GM21367 (cell line): ENCODE results near the gene FOXA3.

Experiments used
- ATAC-seq: cut with Tn5 transposase; IDR thresholded peaks from one replicate; pipeline ENCODE4 v1.9.1; 2021; ENCODE audit not compliant: unreplicated experiment

FOXA3 gene

DNA sequence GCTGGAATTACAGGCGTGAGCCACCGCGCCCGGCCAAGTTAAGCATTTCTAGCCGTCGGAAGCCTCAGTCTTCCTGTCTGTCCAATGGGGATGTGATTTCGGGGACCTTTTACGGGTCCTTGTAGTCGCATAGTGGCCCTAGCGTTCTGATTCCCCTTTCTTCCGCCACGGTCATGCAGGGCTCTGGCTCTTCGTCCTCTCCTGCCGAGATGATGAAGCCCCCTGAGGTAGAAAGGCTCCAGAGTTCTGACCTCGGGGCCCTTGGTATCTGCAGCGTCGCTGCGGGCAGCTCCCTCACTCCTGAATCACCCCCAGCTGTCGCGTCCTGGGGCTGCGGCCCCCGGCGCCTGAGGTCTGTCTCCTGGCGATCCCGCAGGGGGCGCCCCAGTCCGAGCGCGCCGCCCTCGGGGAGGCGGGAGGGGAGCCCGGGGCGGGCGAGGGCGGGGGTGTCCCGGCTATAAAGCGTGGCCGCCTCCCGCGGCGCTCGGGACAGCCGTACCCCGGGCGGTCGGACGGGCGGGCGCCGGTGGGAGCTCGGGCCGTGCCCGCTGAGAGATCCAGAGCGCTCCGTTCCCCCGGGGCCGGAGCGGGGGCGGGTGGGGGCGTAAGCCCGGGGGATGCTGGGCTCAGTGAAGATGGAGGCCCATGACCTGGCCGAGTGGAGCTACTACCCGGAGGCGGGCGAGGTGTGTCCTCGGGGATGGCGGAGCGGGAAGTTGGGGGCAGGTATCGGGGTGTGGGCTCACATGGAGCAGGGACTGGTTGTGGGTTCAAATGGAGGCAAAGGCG lies at the start of gene FOXA3:
Gene FOXA3 (plus strand): TSS at position 487 of the 789 bp plus-strand sequence. CDS start 131 bp downstream, at position 618.
- no peak for ATAC-seq

DNA sequence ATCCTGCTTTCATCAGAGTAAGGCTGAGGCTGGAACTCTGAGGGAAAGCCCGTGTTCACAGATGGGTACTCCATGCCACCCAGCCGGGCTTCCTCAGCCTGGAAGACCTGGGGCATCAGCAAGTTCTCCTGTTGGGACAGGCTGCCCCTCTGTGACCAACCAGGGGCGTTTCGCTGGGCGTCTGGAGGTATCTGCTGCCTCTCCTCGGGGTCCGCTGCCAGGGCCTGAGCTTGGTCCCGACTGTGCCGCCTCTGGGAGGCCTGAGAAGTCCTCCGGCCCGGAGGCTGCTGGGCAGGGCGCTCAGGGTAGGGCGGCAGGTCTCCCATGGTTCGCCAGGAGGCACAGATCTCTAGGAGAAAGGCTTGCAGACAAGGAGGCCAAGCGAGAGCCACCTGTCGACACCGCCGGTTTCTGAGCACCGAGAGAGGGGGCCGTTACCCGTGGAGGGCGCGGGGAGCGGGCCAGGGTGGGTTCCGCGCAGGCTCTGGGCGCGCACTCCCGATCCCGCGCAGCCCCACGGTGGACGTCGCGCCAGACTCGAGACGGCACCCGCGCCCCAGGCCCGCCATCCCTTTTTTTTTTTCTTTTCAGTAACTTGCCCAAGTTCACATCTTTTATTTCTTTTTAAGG lies 49.2 kb upstream of the FOXA3 start, which contains the start of gene RSPH6A:
Gene RSPH6A (minus strand): TSS at position 458 of the 630 bp plus-strand sequence. CDS start 132 bp downstream, at position 326.
- no peak for ATAC-seq

DNA sequence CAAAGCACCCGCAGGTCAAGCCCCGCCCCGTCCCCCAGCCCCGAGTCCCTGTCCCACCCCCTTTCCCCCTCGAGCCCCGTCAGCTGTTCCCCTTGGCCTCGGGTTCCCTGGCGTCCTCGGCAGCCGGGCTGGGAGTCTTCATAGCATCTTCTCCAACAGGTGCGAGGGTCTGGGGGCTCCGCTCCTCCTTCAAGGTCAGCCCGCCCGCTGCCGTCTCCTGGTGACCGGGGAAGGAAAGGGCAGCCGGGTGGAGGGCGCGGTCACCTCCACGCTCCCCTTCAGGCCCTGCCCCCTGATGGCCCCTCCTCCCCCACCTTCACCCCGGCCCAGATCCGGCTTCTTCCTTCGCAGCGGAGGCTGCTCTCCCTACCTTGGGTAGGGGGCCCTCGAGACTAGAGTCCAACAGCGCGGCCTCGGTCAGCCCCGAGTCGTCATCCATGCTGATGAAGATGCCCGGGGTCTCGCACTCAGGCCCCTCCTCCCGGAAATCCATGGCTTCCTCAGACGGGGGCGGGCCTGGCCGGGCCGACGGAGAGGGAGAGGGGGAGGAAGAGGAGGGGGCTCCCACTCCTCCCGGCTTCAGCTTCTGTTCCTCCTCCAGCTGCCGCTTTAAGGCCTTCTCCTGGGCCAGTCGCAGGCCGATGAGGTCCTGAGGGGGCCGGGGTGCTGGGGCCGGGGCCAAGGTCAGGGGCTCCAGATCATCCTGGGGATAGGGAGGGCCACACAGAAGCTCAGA lies 48.5 kb upstream of the FOXA3 start:
- no peak for ATAC-seq

DNA sequence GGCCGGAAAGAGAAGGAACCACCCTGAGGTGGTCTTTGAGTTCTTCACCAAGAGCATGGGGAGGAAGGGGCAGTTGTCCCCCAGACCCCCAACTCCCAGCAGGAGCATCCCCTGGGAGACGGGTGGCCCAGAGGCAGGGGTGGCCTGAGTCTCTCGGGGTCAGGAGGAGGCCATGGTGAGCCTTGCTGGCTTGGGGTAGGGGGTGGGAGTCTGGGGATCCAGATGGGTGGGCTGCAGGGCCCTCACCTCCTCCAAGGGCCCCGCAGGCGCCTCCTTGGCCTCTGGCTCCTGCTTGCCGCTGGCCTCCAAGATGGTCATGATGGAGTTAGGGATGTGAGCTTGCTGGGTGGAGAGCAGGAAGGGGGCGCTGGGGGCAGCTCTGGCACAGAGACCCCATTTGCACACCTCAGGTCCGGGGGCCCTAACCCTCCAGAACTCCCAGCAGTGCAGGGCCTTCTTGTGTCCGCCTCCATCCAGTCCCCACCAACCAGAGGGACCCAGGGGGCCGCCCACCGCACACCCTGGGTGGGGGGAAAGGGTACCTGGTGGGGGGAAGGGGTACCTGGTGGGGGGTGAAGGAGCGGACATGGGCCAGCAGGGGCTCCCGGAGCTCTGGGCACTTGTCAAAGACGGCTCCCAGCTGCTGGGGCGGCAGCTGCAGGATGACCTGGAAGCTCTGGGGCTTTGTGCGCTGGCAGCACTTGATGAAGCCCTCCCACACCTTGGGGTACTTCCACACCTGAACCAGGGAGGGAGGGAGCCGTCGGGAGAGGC lies 47.7 kb upstream of the FOXA3 start:
- ATAC-seq = no peak

DNA sequence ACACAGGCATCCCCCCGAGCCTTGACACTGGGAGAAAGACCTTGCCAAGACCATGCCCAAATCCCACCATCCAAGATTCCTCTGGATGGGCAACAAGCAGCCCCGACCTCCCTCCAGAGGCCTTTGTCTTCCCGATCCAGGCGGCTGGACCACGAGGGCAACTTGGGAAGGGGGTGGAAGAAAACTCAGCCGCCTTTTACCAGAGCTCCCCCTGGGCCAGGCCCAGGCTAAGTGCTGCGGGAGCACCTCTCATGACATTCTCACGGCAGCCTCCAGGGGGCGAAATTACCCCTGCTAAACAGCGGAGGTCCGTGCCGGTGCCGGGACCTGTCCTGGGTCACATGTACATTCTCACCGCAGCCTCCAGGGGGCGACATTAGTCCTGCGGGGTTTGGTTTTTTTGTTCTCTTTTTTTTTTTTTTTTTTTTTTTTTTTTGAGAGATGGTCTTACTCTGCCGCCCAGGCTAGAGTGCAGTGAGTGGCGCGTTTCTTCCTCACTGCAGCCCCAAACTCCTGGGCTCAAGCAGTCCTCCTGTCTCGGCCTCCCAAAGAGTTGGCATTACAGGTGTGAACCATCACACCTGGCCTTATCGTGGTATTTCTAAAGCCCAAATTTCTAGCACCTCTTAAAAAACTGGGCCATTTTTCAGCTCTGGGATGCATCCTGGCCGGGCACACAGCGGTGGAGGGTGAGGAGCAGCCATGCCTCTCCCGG lies 47.0 kb upstream of the FOXA3 start:
- no peak for ATAC-seq

DNA sequence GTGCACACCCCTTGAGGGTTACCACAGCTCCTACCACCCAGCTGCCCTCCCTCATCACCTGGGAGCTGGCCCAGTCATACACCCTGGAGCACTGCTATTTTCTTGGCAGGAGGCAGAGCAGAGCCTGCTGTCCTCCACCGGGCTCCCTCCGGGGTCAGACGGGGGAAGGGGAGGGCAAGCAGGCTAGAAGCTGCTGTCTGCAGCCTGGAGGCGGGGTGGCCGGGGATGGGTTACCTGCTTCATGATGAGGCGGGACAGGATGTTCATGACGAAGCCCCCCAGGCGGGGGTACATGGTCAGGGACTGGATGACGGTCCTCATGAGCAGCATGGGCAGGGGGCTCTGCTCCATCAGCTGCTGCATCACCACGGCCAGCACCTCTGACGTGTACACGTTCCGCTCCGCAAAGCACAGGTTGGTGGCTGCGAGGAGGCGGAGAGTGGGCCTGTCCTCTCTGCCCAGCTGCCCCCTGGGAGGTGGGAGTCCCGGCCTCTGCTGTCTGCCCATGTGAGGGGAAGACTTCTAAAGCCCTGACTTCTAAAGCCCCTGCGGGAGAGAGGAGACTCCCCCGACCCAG lies 46.3 kb upstream of the FOXA3 start:
- ATAC-seq = no peak

DNA sequence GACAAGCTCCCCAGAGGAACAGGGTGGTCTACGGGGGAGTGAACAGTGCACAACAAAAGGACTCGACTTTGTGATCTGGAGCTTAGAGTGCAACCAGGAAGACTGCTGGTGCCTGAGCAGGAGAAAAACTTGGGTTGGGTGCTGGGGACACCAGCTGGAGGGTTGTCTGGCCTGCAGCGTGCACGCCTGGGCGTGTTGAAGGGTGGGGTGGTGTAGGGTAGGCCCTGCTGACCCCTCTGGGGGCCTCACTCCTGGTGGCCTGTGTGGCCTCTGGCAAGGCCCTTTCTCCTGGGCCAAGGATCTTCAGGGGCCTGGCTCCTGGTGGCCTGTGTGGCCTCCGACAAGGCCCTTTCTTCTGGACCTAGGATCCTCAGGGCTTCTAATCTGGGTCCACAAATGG lies 44.4 kb upstream of the FOXA3 start:
- ATAC-seq = no peak

DNA sequence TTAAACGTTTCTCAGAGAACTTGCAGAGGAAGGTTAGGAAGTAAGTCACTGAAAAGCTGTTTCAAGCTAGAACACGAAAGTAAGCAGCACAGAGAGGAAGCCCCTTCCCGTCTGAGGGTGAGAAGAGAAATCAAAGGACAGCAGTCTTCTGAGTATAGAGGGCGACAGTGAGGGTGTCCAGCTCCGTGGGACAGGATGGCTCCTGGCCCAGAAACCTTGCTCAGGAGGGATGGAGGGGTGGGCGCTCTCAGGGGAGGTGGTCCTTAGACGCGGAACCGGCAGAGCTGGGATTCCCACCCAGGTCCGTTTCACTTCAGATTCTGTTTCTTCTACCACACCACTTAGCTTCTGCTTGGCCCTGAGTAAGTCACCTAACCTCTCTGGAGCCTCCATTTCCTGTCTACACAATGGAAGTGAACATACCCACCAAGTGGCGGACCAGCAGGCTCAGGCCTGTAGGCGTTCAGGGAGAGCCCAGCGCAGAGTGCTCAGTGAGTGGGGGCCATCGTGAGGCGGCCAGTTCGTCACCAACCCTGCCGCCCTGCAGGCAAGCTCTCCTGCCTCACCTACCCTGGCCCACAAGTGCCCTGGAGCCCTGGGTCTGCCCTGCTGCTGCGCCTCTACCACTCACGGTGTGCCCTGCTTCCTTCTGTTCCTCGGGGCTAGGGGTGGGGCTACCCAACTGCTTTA lies 43.6 kb upstream of the FOXA3 start:
- ATAC-seq = no peak

DNA sequence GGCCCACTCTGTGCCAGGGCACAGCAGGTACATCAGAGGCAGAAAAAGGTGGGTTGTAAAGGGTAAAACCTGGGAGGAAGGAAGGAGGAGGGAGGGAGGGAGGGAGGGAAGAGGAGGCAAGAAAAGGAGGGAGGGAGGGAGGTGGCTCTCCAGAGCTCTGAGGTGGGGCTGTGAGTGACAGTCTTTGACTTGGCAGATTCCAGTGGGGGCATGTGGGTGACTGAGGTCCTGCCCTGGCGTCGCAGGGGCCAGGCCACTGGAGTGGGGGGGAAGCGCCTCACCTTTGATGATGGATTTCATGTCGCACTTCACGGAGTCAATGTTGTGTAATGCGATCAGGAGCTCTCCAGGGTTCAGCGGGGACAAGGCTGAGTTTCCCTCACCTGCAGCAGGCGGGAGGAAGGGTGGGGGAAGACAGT lies 43.0 kb upstream of the FOXA3 start:
- ATAC-seq = no peak

DNA sequence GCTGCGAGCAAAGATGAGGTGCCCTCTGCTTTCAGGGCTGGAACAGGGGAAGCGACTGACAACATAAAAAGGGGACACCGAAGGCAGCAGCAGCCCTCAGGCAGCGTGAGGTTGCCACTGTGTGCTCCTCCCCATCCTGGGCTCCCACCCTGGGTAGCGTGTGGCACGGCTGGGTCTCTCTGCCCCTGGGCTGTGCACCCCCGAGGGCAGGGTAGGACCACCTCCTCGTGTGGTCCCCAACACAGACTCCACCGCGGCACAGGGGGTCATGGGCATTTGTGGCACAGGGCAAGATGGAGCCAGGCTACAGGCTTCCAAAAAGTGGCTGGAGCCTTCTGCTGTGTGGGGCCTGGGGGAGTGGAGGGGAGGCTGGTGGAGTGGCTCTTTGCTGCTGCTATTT lies 42.6 kb upstream of the FOXA3 start:
- ATAC-seq = no peak

DNA sequence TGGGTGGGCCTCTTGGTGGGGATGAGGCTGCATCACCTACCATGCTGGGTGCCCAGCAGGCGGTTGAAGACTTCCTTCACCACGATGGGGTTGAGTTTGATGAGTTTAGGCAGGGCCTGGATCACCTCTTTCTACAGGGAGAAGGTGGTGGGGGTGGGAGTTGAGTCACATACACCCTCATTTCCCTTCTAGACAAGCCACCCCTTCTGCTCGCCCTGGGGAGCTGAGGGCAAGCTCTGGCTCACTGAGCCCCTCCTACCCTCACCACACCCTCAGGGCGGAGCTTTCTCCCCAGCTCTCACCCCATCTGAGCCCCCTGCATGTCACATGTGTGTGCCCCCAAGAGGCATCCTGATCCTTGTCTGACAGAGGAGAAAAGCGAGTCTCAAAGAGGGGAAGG lies 41.4 kb upstream of the FOXA3 start:
- ATAC-seq = no peak

DNA sequence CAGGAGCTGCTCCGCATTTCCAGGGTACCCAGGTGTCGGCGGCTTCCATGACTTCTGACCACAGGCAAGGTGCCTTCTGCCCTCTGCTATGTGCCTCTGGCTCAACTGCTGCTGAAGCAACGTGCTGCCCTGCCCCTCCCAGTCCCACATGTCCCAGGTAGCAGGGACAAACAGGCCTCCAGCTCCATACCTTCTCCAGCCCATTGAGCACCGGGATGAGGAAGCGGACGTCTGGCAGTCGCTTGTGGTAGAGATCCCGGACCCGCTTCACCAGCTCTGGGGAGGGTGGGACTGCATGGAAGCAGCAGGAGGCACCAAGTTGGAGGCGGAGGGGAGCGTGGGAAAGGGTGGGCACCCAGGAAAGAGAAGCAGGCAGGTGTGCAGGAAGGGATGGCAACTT lies 40.9 kb upstream of the FOXA3 start:
- ATAC-seq = no peak

DNA sequence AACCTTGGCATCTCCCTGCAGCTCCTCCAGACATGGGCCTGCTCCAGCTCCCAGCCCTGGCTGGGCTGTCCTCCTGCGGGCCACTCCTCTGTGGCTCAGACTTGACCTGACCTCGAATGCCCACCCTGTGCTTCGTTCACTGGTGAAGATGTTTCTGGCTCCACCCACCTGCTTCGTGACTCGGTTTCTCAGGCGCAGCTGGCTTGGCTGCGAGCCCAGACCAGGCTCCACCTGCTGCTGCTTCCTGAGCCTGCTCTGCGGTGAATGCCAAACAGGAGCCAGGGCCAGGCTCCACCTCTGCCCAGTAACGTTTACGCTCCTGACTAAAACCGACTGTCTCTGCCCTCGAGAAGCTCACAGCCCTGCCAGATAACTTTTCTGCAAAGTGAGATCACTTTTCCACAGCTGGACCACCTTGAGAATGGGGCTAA lies 40.1 kb upstream of the FOXA3 start:
- no peak for ATAC-seq

DNA sequence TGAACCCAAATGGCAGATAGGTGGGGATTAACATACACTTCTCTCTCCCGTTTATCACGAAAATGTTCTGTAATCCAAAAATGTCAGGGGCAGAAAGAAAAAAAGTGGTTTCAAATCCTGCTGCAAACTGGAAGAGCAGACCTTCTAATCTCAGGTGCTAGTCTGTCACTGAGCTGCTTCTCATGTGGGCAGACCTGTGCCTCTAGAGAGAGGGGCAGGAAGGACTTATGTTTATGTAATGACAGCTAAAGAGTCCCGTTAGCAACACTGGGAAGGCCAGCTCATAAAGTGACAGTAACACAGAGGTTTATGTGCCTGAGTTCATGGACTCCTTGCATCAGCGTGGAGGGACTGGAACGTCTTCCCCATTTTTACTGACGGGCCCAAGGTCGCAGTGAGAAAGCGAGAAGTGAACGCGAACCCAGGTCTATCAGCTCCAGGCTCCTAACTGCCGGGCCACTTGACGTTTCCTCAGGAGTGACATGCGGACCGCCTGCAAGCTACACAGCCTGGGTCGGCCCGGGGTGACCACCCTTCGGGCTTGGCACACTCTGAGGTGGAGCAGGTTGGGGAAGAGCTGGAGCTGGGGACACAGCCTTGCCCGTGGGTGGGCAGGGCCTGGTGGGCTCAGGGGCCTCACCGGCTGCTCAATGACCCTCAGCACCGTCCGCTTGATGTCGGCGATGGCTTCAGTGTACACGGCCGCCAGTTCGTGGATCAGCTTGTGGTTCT lies 39.4 kb upstream of the FOXA3 start:
- no peak for ATAC-seq

DNA sequence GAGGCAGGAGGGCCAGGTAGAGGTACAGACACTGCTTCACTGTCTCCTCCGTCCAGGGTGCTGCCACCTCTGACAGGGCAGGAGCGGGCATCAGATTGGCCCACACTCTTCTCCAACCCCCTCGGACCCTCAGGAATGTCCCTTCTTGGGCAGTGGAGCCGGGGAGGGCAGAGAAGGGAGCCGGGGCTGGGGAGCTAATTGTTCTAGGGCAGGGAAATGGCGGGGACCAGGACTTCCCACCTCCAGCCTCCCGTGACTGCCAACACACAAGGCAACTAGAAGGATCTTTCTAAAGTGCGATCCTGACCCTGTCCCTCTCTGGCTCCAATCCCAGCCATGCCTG lies 38.9 kb upstream of the FOXA3 start:
- no peak for ATAC-seq

DNA sequence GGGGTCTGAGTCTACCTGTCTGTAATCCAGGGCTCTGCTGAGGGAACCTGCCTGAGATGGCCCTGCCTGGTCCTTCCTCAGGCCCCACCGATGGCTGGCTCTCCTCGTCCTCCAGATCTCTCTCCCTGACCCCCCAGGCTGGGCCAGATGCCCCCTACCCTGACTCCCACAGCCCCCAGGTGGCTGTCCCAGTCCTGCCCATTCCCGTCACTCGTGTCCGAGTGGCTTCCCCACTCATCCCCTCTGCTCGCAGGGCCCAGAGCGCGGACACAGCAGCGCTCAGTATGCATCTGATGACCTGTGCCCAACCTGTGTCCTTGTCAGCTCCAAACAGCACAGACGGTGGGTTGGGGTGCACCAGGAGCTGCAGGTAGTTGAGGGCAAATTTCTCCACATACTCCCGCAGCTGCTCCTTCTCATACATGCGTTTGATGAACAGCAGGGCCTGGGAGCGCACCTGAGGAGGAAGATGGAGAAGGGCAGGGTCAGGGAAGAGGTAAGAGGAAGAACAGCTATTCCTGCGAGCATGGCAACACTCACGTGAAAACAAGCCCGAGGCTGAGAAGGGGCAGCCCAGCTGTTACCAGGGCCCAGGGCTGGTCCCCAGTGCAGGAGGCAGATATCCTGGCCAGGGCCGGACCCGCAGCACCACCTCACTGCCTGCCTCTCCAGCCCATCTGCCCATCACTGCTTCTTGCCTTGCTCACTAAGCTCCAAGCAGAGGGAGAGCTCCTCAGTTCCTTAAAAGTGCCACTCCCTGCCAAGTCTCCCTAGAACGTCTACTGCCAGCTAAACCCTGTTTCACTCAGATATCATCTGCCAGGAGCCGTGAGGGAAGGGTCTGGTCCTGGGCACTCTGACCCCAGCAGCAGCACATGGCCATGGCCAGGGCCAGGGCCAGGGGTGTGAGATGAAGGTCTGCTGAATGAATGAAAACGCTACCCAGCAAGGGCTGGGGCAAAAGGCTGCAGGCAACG lies 37.9 kb upstream of the FOXA3 start:
- no peak for ATAC-seq

DNA sequence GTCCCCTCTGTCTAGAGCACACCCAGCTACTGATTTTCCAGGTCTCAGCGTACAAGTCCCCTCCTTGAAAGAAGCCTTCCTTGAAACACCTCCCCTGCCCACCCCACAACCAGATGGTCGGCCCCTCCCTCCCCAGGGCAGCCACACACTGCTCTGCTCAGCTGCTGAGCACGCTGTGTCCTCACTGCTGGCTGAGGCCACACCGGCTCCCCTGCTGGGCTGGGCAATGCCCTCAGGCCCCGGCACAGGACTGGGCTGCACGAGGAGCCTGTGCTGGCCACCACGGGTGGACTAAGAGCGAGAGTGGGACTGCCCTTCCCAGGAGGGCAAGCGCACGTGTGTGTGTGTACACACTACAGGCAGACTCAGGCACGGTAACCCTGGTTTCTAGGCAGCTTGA lies 37.2 kb upstream of the FOXA3 start:
- no peak for ATAC-seq
